AG09319 (cell line): ENCODE data around the gene KRTAP10-12.
"Not testable (repeated sequence)": the region's sequence is repeated elsewhere in the genome, so short reads cannot be mapped to it uniquely, and the experiment has no call there.

Source experiments
- DNase-seq: peaks from one replicate; pipeline ENCODE4 v3.0.0-alpha.2; 2010; ENCODE audit warnings: low read depth; ENCODE audit errors: extremely low read depth
- CTCF ChIP-seq: IDR thresholded peaks from 2 replicates; pipeline ENCODE4 v1.5.1; 2011; ENCODE audit warnings: low read depth, mild to moderate bottlenecking, inconsistent platforms, low read length, moderate library complexity

KRTAP10-12 gene

DNA sequence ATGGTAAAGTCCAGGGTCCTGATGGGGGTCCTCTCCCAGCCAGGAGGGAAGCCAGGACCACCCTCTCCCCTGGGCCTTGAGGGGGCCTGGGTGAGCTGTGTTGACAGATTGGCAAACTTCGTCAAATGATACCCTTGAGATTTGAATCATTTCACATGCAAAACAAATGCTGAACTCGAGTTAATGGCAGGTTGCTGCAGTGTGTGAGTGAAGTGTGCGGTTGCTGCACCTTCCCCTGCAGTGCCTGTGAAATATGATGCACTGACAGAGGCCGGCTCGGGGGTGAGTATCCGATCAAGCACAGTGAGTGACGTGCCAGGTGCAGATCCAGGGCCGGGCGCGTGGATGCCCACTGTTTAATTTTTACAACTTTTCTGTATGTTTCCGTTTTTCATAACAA is 9.3 kb upstream of the KRTAP10-12 start:
- DNase-seq = no peak
- no peak for TF ChIP-seq CTCF

DNA sequence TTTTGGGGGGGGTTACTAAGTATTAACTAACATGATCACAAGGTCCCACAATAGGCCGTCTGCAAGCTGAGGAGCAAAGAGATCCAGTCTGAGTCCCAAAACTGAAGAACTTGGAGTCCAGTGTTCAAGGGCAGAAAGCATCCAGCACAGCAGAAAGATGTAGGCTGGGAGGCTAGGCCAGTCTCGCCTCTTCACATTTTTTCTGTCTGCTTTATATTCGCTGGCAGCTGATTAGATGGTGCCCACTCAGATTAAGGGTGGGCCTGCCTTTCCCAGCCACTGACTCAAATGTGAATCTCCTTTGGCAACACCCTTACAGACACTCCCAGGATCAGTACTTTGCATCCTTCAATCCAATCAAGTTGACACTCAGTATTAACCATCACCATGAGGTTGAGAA is 7.2 kb upstream of the KRTAP10-12 start:
- not testable (repeated sequence) for DNase-seq

DNA sequence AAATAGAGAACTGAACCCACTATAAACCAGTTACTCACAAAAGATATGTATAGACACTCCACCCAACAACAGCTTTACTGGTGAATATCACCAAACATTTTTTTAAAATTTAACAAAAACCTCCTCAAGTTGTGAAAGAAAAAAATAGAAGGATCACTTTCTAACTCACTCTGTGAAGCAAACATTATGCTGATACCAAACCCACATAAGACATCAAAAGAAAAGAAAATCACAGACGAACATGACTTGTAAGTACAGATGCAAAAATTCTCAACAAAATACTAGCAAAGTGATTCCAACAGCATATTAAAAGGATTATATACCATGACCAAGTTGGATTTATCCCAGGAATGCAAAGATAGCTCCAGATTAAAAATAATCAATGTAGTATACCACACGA is 5.3 kb upstream of the KRTAP10-12 start:
- TF ChIP-seq CTCF = no peak
- no peak for DNase-seq

DNA sequence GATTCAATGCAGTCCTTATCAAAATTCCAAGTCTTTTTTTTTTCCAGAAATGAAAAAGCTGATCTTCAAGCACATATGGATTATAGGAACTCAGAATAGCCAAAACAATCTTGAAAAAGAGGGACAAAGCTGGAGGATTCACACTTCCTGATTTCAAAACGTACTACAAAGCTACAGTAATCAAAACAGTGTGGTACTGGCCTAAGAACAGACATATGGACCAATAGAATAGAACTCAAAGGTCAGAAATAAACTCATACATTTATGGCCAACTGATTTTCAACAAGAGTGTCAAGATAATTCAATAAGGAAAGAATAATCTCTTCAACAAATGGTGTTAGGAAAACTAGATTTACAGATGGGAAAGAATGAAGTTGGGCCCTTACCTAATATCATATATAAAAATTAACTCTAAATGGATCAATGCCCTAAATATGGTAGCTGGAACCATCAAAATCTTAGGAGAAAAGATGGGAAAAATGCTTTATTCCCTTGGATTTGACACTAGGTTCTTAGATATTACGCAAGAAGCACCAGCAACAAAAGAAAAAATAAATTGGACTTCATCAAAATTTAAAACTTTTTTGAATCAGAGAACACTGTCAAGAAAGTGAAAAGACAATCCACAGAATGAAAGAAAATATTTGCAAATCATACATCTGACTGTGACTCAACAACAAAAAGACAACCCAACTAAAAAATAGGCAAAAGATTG is 4.0 kb upstream of the KRTAP10-12 start:
- DNase-seq = no peak
- TF ChIP-seq CTCF = no peak

DNA sequence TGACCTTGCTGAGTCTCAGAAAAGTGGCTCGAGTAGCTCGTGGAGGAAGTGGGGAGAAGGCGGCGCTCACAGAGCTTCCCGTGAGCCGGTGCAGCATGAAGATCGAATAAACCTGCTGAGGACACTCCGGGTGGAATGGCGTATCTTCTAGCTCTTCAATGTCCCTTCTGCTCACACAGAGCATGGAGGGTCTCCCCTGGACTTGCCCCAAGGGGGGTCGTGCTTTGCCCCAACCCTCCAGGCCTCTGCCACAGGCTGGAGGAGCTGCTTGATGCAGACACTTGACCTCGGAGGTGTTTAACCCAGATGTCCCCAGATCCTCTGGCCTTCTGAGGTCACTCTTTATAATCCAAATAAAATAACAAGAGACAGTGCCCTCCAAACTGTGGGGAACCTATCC is 2.2 kb upstream of the KRTAP10-12 start:
- no peak for TF ChIP-seq CTCF
- no peak for DNase-seq

GRCh38 chr21:44695184-44695583 is 1.8 kb upstream of the KRTAP10-12 start:
- TF ChIP-seq CTCF = no peak
- no peak for DNase-seq

DNA sequence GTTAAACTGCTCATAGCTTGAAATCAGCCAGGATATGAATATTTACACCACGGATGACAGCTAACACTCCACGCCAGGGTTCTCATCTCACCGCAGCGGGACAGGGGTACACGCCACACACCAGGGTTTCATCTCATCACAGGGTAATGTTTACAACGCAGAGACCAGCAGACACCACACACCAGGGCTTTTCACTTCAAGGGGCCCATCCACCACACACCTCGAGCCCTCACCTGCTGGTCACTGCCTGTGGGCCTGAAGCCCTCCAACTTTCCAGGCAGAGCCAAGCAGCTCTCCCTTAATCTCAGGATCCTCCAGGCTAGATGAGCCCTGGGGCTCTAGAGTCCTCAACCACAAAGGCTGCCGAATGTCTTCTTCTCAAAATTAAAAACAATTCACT is 1.3 kb upstream of the KRTAP10-12 start:
- TF ChIP-seq CTCF = no peak
- no peak for DNase-seq

DNA sequence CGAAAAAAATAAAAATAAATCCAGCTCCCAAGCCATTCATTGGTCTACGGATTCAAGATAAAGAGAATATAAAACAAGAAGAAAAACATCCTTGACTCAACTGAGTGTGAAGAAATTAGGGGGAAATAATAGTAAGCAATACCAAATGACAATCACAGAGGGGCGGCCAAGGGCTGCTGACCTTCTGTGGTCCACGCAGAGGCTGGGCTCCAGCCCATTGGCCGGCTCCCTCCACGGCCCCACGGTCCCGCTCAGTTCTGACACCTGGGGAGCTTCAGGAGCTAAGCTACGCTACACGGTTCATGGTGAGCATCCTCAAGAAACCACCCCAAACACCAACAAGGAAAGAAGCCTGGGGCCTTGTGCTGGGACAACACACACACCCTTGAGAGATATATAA is 400 bp upstream of the KRTAP10-12 start:
- DNase-seq = no peak
- no peak for TF ChIP-seq CTCF
